Calu3 (cell line): ENCODE results near the gene FAM174C. TPM values are rescaled to one million over a fixed set of nuclear protein-coding genes. Genes with fewer than 3 reads are reported as not detected.

Experiments used
- BruUV-seq: library from RNA; stranded (reverse); fragments of 400-500 nt; replicated peaks from 2 replicates; lab custom pipeline; 2021; lab: Mats Ljungman, UMichigan
- CTCF ChIA-PET: fragments of 300-600 bp; sonication (Branson Sonifier 250); formaldehyde crosslinking; loops from one replicate; lab custom pipeline; 2022; ENCODE audit warnings: antibody characterized with exemption; lab: Charles Lee
- DNase-seq: peaks from one replicate; pipeline ENCODE4 v3.0.0; 2022
- H3K27ac Mint-ChIP-seq: one replicate; pipeline ENCODE4 v1.8.0; 2022; ENCODE audit warnings: mixed read lengths; ENCODE audit not compliant: unreplicated experiment
- H3K27me3 Mint-ChIP-seq: one replicate; pipeline ENCODE4 v1.8.0; 2022; ENCODE audit warnings: mixed read lengths; ENCODE audit not compliant: unreplicated experiment
- H3K36me3 Mint-ChIP-seq: one replicate; pipeline ENCODE4 v1.8.0; 2022; ENCODE audit warnings: mild to moderate bottlenecking, moderate library complexity, mixed read lengths; ENCODE audit not compliant: insufficient read depth, unreplicated experiment
- H3K4me1 Mint-ChIP-seq: one replicate; pipeline ENCODE4 v1.8.0; 2022; ENCODE audit warnings: mild to moderate bottlenecking, low read depth, mixed read lengths; ENCODE audit not compliant: unreplicated experiment
- H3K4me3 Mint-ChIP-seq: one replicate; pipeline ENCODE4 v1.8.0; 2022; ENCODE audit warnings: mild to moderate bottlenecking, low read depth, moderate library complexity, mixed read lengths; ENCODE audit not compliant: unreplicated experiment
- H3K9me3 Mint-ChIP-seq: one replicate; pipeline ENCODE4 v1.8.0; 2022; ENCODE audit warnings: low read depth, mixed read lengths; ENCODE audit not compliant: unreplicated experiment
- CTCF ChIP-seq: fragments of 200-600 bp; IDR thresholded peaks from one replicate; pipeline ENCODE4 v1.8.0; 2022; ENCODE audit warnings: antibody characterized with exemption; ENCODE audit not compliant: unreplicated experiment
- intact Hi-C: fragments of 100-400 bp; cut with micrococcal nuclease; formaldehyde crosslinking; loops from one replicate; pipeline ENCODE4 v1.10.0; 2022; ENCODE audit not compliant: unreplicated experiment
- total RNA-seq: library from RNA; stranded (reverse); gene quantifications from 2 replicates; pipeline ENCODE4 v1.2.3, GENCODE V29; 2022

FAM174C gene
- total RNA-seq, 1 experiment from 2014 or later: 34.4 TPM

DNA sequence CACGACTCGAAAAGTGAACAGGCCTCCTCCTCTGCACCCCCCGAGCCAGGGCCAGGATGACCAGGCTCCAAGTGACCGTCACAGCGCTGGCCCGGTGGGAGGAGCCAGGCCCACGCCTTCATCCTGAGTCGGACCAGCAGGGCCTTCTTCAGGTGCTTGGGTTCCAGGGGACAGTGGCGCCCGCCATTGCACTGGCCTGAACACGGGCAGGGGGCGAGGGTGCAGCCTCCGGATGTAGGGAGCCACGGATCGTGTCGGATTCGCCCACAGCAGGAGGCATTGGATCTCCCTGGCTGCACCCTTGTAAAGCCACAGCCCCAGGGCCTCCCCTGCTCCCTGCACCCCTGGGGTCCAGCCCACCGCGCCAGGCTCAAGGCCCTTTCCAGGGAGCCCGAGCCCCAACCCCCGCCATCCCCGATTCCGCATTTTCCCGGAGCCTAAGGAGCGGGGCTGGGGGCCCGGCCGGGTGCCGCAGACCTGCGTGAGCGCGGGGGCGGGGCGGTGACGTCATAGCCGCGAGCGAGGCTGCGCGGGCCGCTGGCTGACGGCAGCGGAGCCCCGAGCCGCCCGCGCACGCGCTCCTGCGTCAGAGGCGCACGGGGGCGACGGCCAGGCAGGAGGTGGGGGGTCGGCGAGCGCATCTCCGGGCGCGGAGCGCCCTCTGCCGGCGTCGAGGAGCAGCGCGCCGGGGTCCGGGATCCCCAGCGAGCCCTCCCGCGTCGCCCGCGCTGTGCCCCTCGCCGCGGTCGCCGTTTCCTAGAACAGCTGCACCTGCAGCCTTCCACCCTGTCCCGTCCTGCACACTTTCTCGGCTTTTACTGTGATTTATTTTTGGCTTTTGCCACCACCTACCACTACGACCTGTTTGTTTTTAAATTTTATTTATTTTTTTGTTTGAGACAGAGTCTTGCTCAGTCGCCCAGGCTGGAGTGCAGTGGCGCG lies 35.3 kb upstream of the FAM174C start:
- peak; percentile 82 for TF ChIP-seq CTCF
- H3K4me3 Mint-ChIP-seq: peak overlapping the region; percentile 75
- H3K27ac Mint-ChIP-seq: no peak overlapping the region
- H3K36me3 Mint-ChIP-seq: peaks cover 36% of the 10 kb centered on the region
- peak; percentile 86 for DNase-seq
- intact Hi-C loops: no loop called here
- BruUV-seq: no TSS peak
- no peaks in the 10 kb centered on the region for H3K9me3 Mint-ChIP-seq
- peaks cover 24% of the 10 kb centered on the region for H3K4me1 Mint-ChIP-seq
- CTCF ChIA-PET: no interaction called here
- H3K27me3 Mint-ChIP-seq: no peaks in the 10 kb centered on the region

- intact Hi-C loops: no loop called here
These were observed 34.4 kb upstream of the FAM174C start for GRCh38 chr19:1240925-1241324.

DNA sequence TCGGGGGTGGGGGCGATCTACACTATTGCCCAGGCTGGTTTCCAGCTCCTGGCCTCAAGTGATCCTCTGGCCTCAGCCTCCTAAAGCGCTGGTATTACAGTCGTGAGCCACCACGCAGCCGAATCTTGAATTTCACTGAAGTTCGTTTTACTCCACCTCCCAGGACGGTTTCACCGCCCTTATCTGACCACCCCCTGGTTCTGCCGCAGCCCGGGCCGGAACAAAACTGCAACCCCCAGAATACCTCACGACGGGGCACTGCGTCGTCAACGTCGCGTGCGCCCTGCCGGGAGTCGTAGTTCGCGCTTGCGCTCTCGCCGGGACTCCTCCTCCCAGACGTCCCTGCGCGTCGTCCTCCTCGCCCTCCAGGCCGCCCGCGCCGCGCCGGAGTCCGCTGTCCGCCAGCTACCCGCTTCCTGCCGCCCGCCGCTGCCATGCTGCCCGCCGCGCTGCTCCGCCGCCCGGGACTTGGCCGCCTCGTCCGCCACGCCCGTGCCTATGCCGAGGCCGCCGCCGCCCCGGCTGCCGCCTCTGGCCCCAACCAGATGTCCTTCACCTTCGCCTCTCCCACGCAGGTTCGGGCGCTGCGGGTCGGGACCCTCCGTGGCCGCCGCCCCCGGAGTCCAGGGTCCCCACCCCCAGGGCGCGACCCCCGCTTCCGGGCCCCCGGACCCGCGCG lies 33.8 kb upstream of the FAM174C start, which contains the start of gene ATP5F1D:
TSS of gene ATP5F1D (plus strand) at position 335 of the 679 bp plus-strand sequence. CDS start at position 435, 100 bp downstream.
- TF ChIP-seq CTCF: no peak
- Mint-ChIP-seq H3K27ac (peak within 1 kb of the TSS; percentile 74), H3K4me3 (peak within 1 kb of the TSS; percentile 75), H3K9me3 (no peaks in the 10 kb centered on the region), H3K27me3 (no peaks in the 10 kb centered on the region), H3K4me1 (peaks cover 24% of the 10 kb centered on the region), H3K36me3 (peaks cover 30% of the 10 kb centered on the region)
- DNase-seq: peak; percentile 87
- BruUV-seq: no TSS peak
- CTCF ChIA-PET: interaction anchor here (1.2 kb wide), 1 partner anchor 25 kb away, joined by 3 read pairs; no protein-coding TSS in a partner anchor
- intact Hi-C loops: no loop called here

More at GRCh38 chr19:1240925-1241324, 34.4 kb upstream of the FAM174C start:
- no peaks in the 10 kb centered on the region for H3K9me3 Mint-ChIP-seq
- no peaks in the 10 kb centered on the region for H3K27me3 Mint-ChIP-seq
- no TSS peak for BruUV-seq
- H3K27ac Mint-ChIP-seq: no peak overlapping the region
- CTCF ChIA-PET: interaction anchor here (1.2 kb wide), 1 partner anchor 26 kb away, joined by 3 read pairs; no protein-coding TSS in a partner anchor
- peaks cover 36% of the 10 kb centered on the region for H3K36me3 Mint-ChIP-seq
- peaks cover 24% of the 10 kb centered on the region for H3K4me1 Mint-ChIP-seq
- no peak for TF ChIP-seq CTCF
- H3K4me3 Mint-ChIP-seq: peak overlapping the region; percentile 75
- DNase-seq: no peak
